Esophagus squamous epithelium (tissue), 4 donors: ENCODE data around the gene COASY.

Experiments
- CTCF ChIP-seq, 6 experiments: fragments of 450-650 bp in 4 of 6; fragments of 200-600 bp in 2 of 6; sonication (generic) in 2 of 6; IDR thresholded peaks; one replicate each; pipeline ENCODE4 v1.5.1; 2016 to 2019; ENCODE audit warnings: antibody characterized with exemption in 6 of 6, mild to moderate bottlenecking in 4 of 6, moderate library complexity in 4 of 6
- POLR2A ChIP-seq, 4 donors: fragments of 450-650 bp; IDR thresholded peaks; one replicate each; pipeline ENCODE4 v1.6.1; 2017; ENCODE audit warnings: antibody characterized with exemption in 4 of 4, mild to moderate bottlenecking in 4 of 4, moderate library complexity in 3 of 4

- TF ChIP-seq CTCF (IDR thresholded peaks at IDR 0.05), result no peak
- no peak for TF ChIP-seq POLR2A (IDR thresholded peaks at IDR 0.05)
These were observed 43.0 kb upstream of the COASY start for GRCh38 chr17:42518755-42519545.
